Germinal center (tissue), 1 donor: ENCODE data around the gene ITGBL1.
"Not testable (repeated sequence)": the region's sequence is repeated elsewhere in the genome, so short reads cannot be mapped to it uniquely, and the experiment has no call there.

Source experiments
- DNase-seq: peaks from one replicate; pipeline ENCODE4 v3.0.0; 2012; ENCODE audit warnings: mixed read lengths, low spot score

The ITGBL1 gene

DNA sequence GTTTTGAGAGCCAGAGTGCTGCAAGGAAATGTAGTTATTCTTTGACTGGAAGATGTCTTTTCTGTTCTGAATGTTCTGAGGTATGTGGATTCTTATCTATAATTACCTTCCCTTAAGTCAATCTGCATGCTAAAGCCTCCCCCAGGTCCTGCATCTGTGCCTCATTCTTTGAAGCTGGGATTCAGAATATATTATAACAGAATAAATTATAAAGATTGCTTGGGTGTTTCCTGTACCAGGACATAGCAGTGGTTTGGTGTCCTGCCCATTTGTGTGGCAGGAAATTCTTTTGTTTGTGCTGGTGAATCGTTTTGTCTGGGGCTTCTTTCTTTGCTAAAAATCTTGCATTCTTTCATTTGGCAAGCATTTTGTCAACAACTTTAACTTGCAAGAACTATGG is 60.2 kb downstream of the ITGBL1 start:
- no peak for DNase-seq

DNA sequence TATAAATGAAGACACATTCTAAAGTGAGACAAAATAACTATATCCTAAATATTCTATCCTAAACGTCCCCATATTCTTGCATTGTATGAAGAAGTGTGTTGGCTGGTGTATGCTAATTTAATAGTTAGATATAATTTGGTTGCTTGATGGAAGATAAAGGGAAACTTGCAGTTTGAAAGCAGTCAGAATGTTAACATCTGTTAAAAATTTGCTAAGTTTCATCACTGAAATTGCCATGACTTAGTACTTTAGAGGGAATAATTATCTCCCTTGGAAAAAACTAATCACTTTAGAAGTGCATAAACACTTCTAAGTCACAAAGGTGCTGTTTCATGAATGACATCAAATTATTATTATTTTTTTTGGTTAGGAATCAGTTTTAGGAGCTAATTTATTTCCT is 61.6 kb downstream of the ITGBL1 start:
- DNase-seq, result no peak

GRCh38 chr13:101514695-101515275 is 62.3 kb downstream of the ITGBL1 start:
- no peak for DNase-seq

DNA sequence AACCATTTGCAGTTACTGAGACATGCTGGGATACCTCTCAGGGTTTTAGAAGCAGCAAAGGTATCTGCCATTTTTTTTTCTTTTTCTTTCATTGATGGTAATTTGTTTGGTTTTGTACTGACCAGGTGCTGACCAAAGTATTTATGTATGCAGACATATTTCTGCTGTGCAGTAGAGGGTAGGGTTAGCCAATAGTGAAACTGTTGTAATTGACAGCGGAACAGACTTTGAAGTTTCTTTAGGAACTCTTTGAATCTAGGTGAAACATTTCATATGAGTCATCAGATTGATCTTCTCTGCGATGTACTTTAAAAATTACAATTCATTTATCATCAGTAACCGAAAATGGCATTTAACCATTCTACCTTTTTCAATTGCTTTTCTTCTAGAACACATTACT is 63.0 kb downstream of the ITGBL1 start:
- no peak for DNase-seq

DNA sequence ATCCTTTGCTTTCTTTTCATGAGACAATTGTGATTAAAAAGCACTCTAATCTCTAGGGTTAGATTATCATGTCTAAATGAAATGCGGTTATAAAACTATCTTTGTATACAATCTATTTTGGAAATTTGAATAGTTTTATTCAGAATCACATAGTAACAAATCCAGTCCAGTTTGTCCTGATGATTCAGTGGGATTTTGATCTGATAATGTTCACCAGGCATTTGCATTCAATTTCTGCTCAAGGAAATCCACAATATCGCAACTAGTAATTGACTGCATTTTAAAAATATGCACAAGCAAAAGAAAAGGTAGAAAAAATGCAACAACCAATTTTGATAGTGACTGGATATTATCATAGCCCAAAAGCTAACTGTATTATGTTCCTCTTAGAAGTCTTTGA is 63.8 kb downstream of the ITGBL1 start:
- DNase-seq, result no peak

GRCh38 chr13:101520672-101521071 is 68.2 kb downstream of the ITGBL1 start:
- DNase-seq, result no peak

DNA sequence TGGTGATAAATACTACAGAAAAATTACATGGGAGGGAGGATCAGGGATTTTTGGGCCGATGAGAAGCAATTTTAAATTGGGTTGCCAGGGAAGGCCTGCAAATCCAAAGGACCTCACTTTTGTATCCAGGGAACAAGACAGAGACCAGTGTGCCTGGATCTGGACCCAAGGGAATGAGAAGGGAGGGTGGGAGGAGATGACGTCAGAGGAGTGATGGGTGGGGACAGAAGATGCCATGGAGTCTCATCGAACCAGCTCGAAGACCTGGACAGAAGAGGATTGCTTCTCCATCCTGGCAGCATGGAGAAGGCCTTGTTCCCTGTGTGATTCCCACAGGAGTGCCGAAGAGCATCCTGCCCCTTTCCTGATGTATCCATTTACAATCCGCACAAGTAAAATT is 68.9 kb downstream of the ITGBL1 start:
- no peak for DNase-seq

DNA sequence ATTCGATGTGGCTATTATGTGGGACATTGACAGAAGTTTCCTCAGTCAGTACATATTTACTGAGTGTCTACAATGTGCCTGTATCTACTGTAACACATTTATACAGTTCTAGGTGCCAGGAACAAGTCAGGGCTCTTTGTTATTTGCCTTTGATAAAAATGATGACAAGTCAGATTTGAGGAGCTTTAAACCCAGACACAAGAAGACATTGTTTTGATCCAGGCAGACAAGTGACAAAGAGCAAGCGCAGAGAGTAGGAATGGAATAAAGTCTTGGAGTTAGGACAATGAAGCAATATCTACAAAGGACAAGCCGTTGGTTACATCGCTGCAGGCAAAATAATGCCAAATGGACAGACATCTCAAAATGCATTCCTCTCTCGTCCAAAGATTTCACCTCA is 70.1 kb downstream of the ITGBL1 start:
- no peak for DNase-seq

DNA sequence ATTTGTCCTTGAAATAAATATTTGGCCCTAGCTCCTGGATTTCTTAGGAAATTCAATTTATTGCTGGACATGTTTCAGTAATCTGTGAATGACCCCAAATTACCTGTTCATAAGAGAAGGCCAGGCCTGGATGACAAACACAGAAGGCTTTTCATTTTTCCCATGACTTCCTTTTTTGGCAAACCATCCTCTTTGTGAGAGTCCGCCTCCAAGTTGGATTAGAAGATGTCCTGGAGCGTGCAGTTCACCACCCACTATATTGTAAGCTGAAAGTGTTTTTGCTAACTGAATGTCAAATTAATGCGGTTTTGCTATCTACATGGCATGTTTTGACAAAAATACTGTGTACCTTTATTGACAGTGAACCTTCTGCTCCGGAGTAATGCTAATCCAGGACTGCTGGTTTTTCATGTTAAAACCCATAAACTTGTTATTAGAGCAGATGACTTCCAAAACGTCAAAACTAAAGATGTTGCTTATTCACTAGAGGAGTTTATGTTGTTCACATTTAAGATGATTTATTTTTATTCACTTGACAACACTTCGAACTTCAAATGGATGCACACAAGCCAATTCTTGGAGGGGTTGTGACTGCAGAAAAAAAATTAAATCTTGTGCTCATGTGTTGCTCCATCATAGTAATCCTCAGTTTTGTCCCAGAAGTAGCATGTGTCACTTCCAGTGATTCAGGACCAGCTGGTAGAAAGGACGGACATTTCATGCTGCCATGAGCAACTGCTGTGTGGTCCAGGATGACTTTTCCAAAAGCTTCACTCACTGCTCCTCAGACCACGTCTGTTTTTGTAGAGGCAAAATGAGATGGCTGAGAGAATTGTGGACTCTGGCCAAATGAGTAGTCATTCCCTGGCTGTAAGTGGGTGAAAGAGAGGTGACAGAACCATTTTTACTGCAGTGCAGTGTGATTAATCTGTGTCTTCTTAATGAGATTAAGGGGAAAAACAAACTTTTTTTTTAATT is 71.0 kb downstream of the ITGBL1 start:
- no peak for DNase-seq

DNA sequence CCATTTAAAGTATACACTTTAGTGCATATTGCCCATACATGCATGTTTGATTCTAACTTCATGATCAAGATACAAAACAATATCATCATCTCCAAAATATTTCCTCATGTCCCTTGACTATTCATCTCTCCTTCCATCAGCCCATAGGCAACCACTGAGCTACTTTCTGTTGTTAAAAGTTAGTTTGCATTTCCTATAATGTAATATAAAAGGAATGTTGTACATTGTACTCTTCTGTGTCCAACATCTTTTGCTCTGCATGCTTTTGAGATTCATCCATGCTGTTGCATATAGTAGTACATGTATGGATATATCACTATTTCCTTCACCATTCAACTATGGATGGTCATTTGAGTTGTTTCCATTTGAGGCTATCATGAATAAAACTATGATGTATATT is 74.7 kb downstream of the ITGBL1 start:
- no peak for DNase-seq

GRCh38 chr13:101529422-101529821 is 76.9 kb downstream of the ITGBL1 start:
- no peak for DNase-seq

DNA sequence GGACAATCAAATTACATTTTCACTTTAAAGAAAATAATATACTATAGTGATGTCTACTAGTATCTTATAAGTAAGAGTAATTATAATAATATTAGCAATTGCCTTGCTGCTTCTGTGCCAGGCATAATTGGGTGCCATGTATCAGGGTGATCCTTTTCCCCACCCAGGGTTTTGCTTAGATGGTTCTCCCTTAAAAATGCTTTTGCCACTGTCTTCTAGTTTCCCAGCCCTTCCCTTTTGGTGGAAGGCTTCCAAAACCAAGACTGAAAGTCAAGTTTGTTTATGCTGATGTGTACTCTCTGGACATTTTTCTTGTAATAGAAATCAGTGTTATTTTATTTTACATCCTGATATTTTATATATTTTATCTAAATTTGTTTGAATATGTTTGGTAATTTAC is 77.8 kb downstream of the ITGBL1 start:
- no peak for DNase-seq

GRCh38 chr13:101535192-101535746 is 82.8 kb downstream of the ITGBL1 start:
- DNase-seq, result no peak

GRCh38 chr13:101536079-101536478 is 83.6 kb downstream of the ITGBL1 start:
- no peak for DNase-seq

GRCh38 chr13:101544544-101544943 is 92.1 kb downstream of the ITGBL1 start:
- DNase-seq, result not testable (repeated sequence)

- no peak for DNase-seq
Measured at GRCh38 chr13:101544979-101545378, 92.5 kb downstream of the ITGBL1 start.

DNA sequence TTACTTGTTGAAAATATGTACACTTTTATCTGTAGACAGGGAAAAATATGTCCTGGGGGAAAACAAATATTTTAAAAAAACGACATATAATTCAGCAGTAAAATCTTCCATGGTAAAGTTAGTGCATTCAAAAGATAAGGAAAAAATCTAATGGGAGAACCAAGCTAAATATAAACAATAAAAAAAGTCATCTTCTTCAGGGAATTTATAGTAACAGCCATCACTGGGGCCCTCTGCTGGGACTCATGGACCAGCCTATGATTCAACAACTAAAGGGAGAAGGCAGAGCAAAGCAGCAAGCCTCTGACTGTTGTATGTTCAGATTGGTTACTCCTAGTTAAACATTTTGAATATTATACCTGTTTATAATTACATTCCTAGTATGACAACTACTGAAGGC is 93.0 kb downstream of the ITGBL1 start:
- no peak for DNase-seq

GRCh38 chr13:101552286-101552685 is 99.8 kb downstream of the ITGBL1 start:
- DNase-seq, result no peak

- no peak for DNase-seq
Measured at GRCh38 chr13:101552786-101553185, 100.3 kb downstream of the ITGBL1 start.

DNA sequence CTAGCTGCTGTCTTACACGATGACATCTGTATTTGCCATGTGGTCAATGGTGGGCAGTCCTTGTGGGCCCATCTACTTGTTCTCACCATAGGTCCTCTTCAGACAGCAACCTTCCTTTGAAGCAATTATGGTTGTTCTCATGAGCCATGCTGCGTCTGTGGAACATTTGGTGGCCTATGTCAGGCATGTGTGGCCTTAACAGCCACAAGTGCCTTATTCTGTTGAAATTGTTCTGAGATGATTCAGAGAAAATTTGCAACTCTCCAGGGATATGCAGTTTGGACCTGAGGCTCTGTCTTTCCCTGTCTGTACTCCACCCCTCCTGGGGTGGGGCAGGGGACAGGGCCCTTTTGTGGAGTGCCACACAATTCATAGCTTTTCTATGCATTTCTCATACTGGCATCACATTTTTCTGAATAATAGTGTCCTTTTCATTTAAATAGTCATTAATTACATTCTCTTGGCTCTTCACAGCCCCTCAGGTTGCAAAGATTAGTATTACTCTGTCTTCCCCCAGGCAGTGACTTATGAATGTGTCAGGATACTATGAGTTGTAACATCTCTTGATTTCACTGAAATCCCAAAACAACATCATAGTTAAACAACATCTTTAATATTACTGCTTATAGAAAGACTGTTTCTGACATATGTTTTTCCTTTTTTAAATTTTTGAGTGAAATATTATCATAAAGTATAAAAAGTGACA is 102.1 kb downstream of the ITGBL1 start:
- no peak for DNase-seq

- no peak for DNase-seq
Measured at GRCh38 chr13:101555610-101556009, 103.1 kb downstream of the ITGBL1 start.

DNA sequence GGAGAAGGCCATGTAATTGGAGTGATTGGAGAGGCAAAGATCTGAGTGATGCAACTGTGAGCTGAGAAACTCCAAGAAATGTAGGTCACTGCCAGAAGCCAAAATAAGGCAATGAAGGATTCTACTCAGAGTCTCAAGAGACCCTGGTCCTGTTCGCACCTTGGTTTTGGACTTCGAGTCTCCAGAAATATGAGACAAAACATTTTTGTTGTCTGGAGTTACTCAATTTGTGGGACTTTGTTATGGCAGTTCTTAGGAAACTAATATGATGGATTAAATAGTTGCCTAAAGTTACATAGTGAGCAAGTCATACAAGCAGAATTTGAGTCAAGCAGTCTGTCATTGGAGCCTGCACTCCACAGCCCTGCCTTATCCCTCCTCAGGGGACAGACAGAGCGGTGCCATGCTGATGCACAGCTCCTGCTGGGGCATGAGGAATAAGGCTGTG is 104.2 kb downstream of the ITGBL1 start:
- DNase-seq, result no peak

DNA sequence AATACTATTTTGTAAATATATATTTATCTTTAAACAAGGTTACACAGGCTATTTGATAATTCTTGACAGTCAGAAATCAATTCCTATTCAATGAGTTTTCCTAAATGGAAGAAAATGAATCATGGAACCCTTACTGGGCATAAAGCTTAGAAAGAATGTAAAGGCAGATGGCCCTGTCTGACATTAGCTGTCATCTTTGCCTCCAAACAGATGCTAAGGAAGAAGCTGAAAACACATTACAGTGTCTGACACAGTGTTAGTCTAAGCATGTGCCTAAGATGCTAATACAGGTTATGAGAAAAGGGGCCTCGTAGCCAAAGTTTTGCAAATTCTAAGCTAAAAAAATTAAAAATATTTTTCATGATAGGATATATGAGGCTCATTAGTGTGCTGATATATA is 112.8 kb downstream of the ITGBL1 start:
- no peak for DNase-seq
